GM12878 (cell line): ENCODE measurements around the gene LRRC37B. TPM values are rescaled to one million over a fixed set of nuclear protein-coding genes. Genes with fewer than 3 reads are reported as not detected.
A peak's percentile ranks its signal among the peaks of the same experiment; 100 is the strongest.
"Not testable (repeated sequence)": the region's sequence is repeated elsewhere in the genome, so short reads cannot be mapped to it uniquely, and the experiment has no call there.

Experiments
- ATAC-seq: fragments of 200-7000 bp; cut with Tn5 transposase; 3 replicates; pipeline ENCODE4 v1.9.1; 2020; ENCODE audit warnings: mild to moderate bottlenecking, moderate library complexity
- BruUV-seq: library from RNA; stranded (reverse); fragments of 400-500 nt; replicated peaks from 2 replicates; lab custom pipeline; 2021; lab: Mats Ljungman, UMichigan
- CTCF ChIA-PET: fragments of 300-600 bp; sonication (Branson Sonifier 250); formaldehyde crosslinking; extraction: SDS; loops from one replicate; lab custom pipeline; 2021; ENCODE audit warnings: inconsistent platforms; lab: Yijun Ruan, JAX
- POLR2A ChIA-PET: fragments of 350-600 bp; formaldehyde crosslinking; extraction: SDS; loops from one replicate; lab custom pipeline; 2021; ENCODE audit warnings: inconsistent platforms; lab: Charles Lee
- RAD21 ChIA-PET: fragments of 300-600 bp; sonication (Branson Sonifier 250); formaldehyde crosslinking; loops from one replicate; lab custom pipeline; 2023; ENCODE audit warnings: antibody characterized with exemption; ENCODE audit not compliant: unreplicated experiment; lab: Charles Lee
- SMC1A ChIA-PET: fragments of 300-600 bp; sonication (Branson Sonifier 250); formaldehyde crosslinking; loops from one replicate; lab custom pipeline; 2023; ENCODE audit not compliant: unreplicated experiment, uncharacterized antibody; lab: Charles Lee
- DNase-seq: peaks from one replicate; pipeline ENCODE4 v3.0.0-alpha.2; 2011; ENCODE audit warnings: low read depth, low spot score
- FAIRE-seq: peaks from 3 replicates; lab custom pipeline; 2011; peaks lifted over from hg19 to GRCh38; lab: Jason Lieb, UNC
- H2AFZ ChIP-seq: 2 replicates; pipeline ENCODE4 v1.6.0; 2011; ENCODE audit warnings: low read depth, low read length, control low read depth; ENCODE audit not compliant: control insufficient read depth
- H3K27ac ChIP-seq: 2 replicates; pipeline ENCODE4 v1.5.1; 2011; ENCODE audit warnings: control low read depth; ENCODE audit not compliant: control insufficient read depth, insufficient read depth
- H3K27me3 ChIP-seq, 2 experiments: replicated peaks in 1 of 2; 2 replicates each; pipeline versions ENCODE4 v1.6.0 to v1.6.1; 2011; ENCODE audit warnings: low read length in 1 of 2; ENCODE audit not compliant: control insufficient read depth in 2 of 2, insufficient read depth in 2 of 2
- H3K36me3 ChIP-seq, 2 experiments: 2 replicates each; pipeline ENCODE4 v1.5.1; 2011; ENCODE audit warnings: low read length in 1 of 2; ENCODE audit not compliant: control insufficient read depth in 2 of 2, insufficient read depth in 2 of 2
- H3K4me1 ChIP-seq: 2 replicates; pipeline ENCODE4 v1.6.1; 2011; ENCODE audit warnings: mild to moderate bottlenecking, low read length, moderate library complexity, mixed read lengths; ENCODE audit not compliant: control insufficient read depth, insufficient read depth
- H3K4me2 ChIP-seq: 2 replicates; pipeline ENCODE4 v1.6.0; 2011; ENCODE audit warnings: control low read depth; ENCODE audit not compliant: control insufficient read depth, insufficient read depth
- H3K4me3 ChIP-seq: fragments of 200-600 bp; sonication (generic); 2 replicates; pipeline ENCODE4 v1.5.1; 2016
- H3K79me2 ChIP-seq: 2 replicates; pipeline ENCODE4 v1.6.0; 2011; ENCODE audit warnings: low read length; ENCODE audit not compliant: control insufficient read depth, insufficient read depth
- H3K9ac ChIP-seq: 2 replicates; pipeline ENCODE4 v1.8.0; 2011; ENCODE audit warnings: low read length, control low read depth, mixed read lengths; ENCODE audit not compliant: control insufficient read depth, insufficient read depth
- H3K9me3 ChIP-seq: replicated peaks from 3 replicates; pipeline ENCODE4 v1.5.1; 2011; ENCODE audit warnings: mild to moderate bottlenecking, low read length; ENCODE audit not compliant: control insufficient read depth, insufficient read depth
- H4K20me1 ChIP-seq: 2 replicates; pipeline ENCODE4 v1.6.0; 2011; ENCODE audit not compliant: control insufficient read depth, insufficient read depth
- WGBS: methylation state at CpG from one replicate; pipeline ENCODE4 v1.1.6; 2016; ENCODE audit warnings: low lambda C conversion rate; ENCODE audit not compliant: insufficient replicate concordance, insufficient coverage; ENCODE audit errors: missing lambda C conversion rate; 5-methylcytosine and 5-hydroxymethylcytosine counted together
- in situ Hi-C: fragments of 300-500 bp; cut with MboI; formaldehyde crosslinking; loops from 9 replicates; pipeline ENCODE4 v1.14.3; 2018; ENCODE audit warnings: mixed read lengths
- intact Hi-C: fragments of 100-400 bp; cut with micrococcal nuclease; formaldehyde crosslinking; loops from one replicate; pipeline ENCODE4 v1.14.2; 2022; ENCODE audit not compliant: unreplicated experiment
- polyA plus RNA-seq, 11 experiments: library from polyadenylated mRNA; depleted of rRNA in 4 of 11; unstranded in 6 of 11; stranded (reverse) in 5 of 11; fragments of >200 nt; fragmentation: Nextera tagmentation in 4 of 11; fragmentation: Illumina TruSeq in 1 of 11; extraction: Ambion mirVana in 4 of 11; extraction: Trizol in 1 of 11; gene quantifications; 1 replicate in 1 of 11; 2 replicates in 10 of 11; pipeline versions ENCODE4 v1.2.1 to v1.2.3, GENCODE V29; 2011 to 2016; ENCODE audit warnings: inconsistent platforms in 2 of 11, missing spikeins in 2 of 11, low read depth in 1 of 11
- total RNA-seq, 4 experiments: library from RNA; depleted of rRNA in 3 of 4; stranded (reverse); fragments of >200 nt in 3 of 4; fragmentation: Illumina TruSeq in 1 of 4; extraction: Trizol in 1 of 4; gene quantifications; 2 replicates each; pipeline versions ENCODE4 v1.2.1 to v1.2.3, GENCODE V29; 2013 to 2021

The LRRC37B gene
- total and polyA plus RNA-seq, 10 of the 15 experiments (the other 5 are each of a cell fraction or from before 2014, with no cell fraction given): 3.2 to 25.7 (median 9.2) TPM

DNA sequence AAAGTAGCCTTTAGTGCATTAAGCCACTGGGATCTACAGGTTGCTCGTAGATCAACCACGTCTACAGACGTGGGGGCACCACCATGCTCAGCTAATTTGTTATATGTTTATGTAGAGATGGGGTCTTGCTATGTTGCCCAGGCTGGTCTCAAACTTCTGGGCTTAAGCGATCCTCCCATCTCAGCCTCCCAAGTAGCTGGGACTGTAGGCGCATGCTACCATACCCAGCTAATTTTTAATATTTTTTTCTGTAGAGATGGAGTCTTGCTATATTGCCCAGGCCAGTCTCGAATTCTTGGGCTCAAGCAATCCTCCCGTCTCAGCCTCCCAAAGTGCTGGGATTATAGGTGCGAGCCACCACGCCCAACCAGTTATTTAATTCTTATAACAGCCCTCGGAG, 49.3 kb downstream of the LRRC37B start:
- H3K27me3 ChIP-seq, in situ Hi-C loops, H3K4me1 ChIP-seq, BruUV-seq, RAD21 ChIA-PET, FAIRE-seq, H3K4me3 ChIP-seq, H3K27ac ChIP-seq, intact Hi-C loops, H2AFZ ChIP-seq, H3K9me3 ChIP-seq, H3K79me2 ChIP-seq, H4K20me1 ChIP-seq, DNase-seq, CTCF ChIA-PET, POLR2A ChIA-PET, H3K9ac ChIP-seq, H3K36me3 ChIP-seq, H3K4me2 ChIP-seq, SMC1A ChIA-PET, ATAC-seq: not testable (repeated sequence)
- 82% methylated on average over 7 of the region's 10 CpGs for WGBS

DNA sequence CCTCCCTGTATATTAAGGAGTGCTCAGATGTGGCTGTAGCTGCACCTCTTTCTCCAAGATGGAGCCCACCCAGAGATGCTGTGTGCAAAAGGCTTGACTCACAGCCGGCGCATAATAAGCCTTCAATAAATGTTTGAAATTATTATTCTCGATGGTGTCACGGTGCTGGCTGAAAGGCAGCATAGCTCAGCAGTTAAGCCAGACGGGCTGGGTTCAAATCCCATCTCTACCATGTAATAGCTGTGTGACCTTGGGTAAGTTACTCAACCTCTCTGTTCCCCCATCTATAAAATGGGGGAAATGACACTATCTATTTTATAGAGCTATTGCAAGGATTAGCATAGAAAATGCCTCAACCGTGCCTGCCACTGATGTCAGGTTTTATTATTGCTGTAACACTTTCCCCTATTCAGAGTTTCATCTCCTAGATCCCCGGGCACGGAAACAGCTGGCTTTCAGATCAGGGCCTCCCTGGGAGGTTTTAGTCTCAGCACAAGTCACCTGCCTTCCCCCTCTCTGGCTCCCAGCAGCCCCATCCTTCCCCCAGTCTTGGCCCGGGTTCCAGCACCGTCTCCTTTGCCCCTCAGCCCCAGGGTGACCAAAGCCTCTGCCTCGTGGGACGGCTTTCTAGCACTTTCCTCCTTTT, 50.4 kb downstream of the LRRC37B start:
- H3K4me1 ChIP-seq, ATAC-seq, H3K79me2 ChIP-seq, H3K9me3 ChIP-seq, H2AFZ ChIP-seq, H3K9ac ChIP-seq, H3K27me3 ChIP-seq, H4K20me1 ChIP-seq, BruUV-seq, CTCF ChIA-PET, FAIRE-seq, H3K27ac ChIP-seq, RAD21 ChIA-PET, intact Hi-C loops, SMC1A ChIA-PET, POLR2A ChIA-PET, H3K4me2 ChIP-seq, DNase-seq, H3K36me3 ChIP-seq, H3K4me3 ChIP-seq, in situ Hi-C loops: not testable (repeated sequence)
- 52% methylated on average over 8 of the region's 12 CpGs for WGBS

- POLR2A ChIA-PET, BruUV-seq: not testable (repeated sequence)
Measured at GRCh38 chr17:32060695-32061094, 53.5 kb downstream of the LRRC37B start.

GRCh38 chr17:32061840-32062239, 54.7 kb downstream of the LRRC37B start:
- H3K9me3 ChIP-seq, DNase-seq, H3K27ac ChIP-seq, H3K79me2 ChIP-seq, RAD21 ChIA-PET, CTCF ChIA-PET, H4K20me1 ChIP-seq, intact Hi-C loops, H3K4me3 ChIP-seq, H3K9ac ChIP-seq, FAIRE-seq, in situ Hi-C loops, H3K27me3 ChIP-seq, SMC1A ChIA-PET, H2AFZ ChIP-seq, H3K36me3 ChIP-seq, ATAC-seq, H3K4me1 ChIP-seq, POLR2A ChIA-PET, BruUV-seq, H3K4me2 ChIP-seq: not testable (repeated sequence)
- WGBS: 68% methylated on average over 6 of the region's 8 CpGs

More at GRCh38 chr17:32060695-32061094, 53.5 kb downstream of the LRRC37B start:
- no CpG with 5 or more reads among the region's 9 CpGs for WGBS
- H3K36me3 ChIP-seq, H4K20me1 ChIP-seq, H3K9me3 ChIP-seq, H3K4me3 ChIP-seq, SMC1A ChIA-PET, H3K27ac ChIP-seq, H3K9ac ChIP-seq, in situ Hi-C loops, RAD21 ChIA-PET, H3K27me3 ChIP-seq, H3K4me1 ChIP-seq, intact Hi-C loops, CTCF ChIA-PET, DNase-seq, H2AFZ ChIP-seq, H3K79me2 ChIP-seq, FAIRE-seq, H3K4me2 ChIP-seq: not testable (repeated sequence)
- peak; percentile 93 for ATAC-seq
